Mesothelial cell of epicardium (in vitro differentiated cells): ENCODE measurements around the gene NFU1. TPM values are rescaled to one million over a fixed set of nuclear protein-coding genes. Genes with fewer than 3 reads are reported as not detected.

Source experiments
- DNase-seq, 2 experiments: peaks; one replicate each; pipeline ENCODE4 v3.0.0; 2021; ENCODE audit warnings: low spot score in 2 of 2; ENCODE audit not compliant: unreplicated experiment in 2 of 2
- H3K27ac Mint-ChIP-seq: 2 replicates; pipeline ENCODE4 v1.8.0; 2021; ENCODE audit warnings: mixed read lengths
- H3K27me3 Mint-ChIP-seq: 2 replicates; pipeline ENCODE4 v1.8.0; 2021; ENCODE audit warnings: low read depth, mixed read lengths
- H3K36me3 Mint-ChIP-seq: 2 replicates; pipeline ENCODE4 v1.8.0; 2021; ENCODE audit warnings: mixed read lengths
- H3K4me1 Mint-ChIP-seq: 2 replicates; pipeline ENCODE4 v1.8.0; 2021; ENCODE audit warnings: mixed read lengths
- H3K4me3 Mint-ChIP-seq: 2 replicates; pipeline ENCODE4 v1.8.0; 2021; ENCODE audit warnings: mild to moderate bottlenecking, moderate library complexity, mixed read lengths
- H3K9me3 Mint-ChIP-seq: 2 replicates; pipeline ENCODE4 v1.8.0; 2021; ENCODE audit warnings: mixed read lengths
- CTCF ChIP-seq: fragments of 200-600 bp; sonication (generic); IDR thresholded peaks from one replicate; pipeline ENCODE4 v1.5.0; 2021; ENCODE audit warnings: antibody characterized with exemption; ENCODE audit not compliant: unreplicated experiment
- total RNA-seq: library from RNA; stranded (reverse); gene quantifications from 3 replicates; pipeline ENCODE4 v1.2.1, GENCODE V29; 2021

NFU1 gene
- total RNA-seq, 1 donor from 2014 or later: 34.7 TPM

GRCh38 chr2:69375494-69376353, 61.5 kb downstream of the NFU1 start:
- Mint-ChIP-seq H3K9me3 (no peaks in the 10 kb centered on the region), H3K4me1 (peaks cover 4% of the 10 kb centered on the region), H3K27me3 (no peaks in the 10 kb centered on the region), H3K36me3 (peaks cover 22% of the 10 kb centered on the region), H3K27ac (no peak overlapping the region), H3K4me3 (no peak overlapping the region)
- TF ChIP-seq CTCF: peak; percentile 36
- no peak for DNase-seq

- no peak overlapping the region for H3K4me3 Mint-ChIP-seq
- peaks cover 35% of the 10 kb centered on the region for H3K36me3 Mint-ChIP-seq
- H3K9me3 Mint-ChIP-seq: no peaks in the 10 kb centered on the region
- no peaks in the 10 kb centered on the region for H3K27me3 Mint-ChIP-seq
- TF ChIP-seq CTCF: no peak
- H3K4me1 Mint-ChIP-seq: peaks cover 4% of the 10 kb centered on the region
- no peak overlapping the region for H3K27ac Mint-ChIP-seq
- DNase-seq: no peak
Measured at GRCh38 chr2:69372767-69373166, 64.5 kb downstream of the NFU1 start.

- DNase-seq: no peak
- TF ChIP-seq CTCF: no peak
- Mint-ChIP-seq H3K4me1 (no peaks in the 10 kb centered on the region), H3K27me3 (no peaks in the 10 kb centered on the region), H3K27ac (no peak overlapping the region), H3K36me3 (peaks cover 49% of the 10 kb centered on the region), H3K9me3 (no peaks in the 10 kb centered on the region), H3K4me3 (no peak overlapping the region)
Measured at GRCh38 chr2:69369802-69370201, 67.4 kb downstream of the NFU1 start.

GRCh38 chr2:69368588-69368987, 68.6 kb downstream of the NFU1 start:
- H3K36me3 Mint-ChIP-seq: peaks cover 49% of the 10 kb centered on the region

DNA sequence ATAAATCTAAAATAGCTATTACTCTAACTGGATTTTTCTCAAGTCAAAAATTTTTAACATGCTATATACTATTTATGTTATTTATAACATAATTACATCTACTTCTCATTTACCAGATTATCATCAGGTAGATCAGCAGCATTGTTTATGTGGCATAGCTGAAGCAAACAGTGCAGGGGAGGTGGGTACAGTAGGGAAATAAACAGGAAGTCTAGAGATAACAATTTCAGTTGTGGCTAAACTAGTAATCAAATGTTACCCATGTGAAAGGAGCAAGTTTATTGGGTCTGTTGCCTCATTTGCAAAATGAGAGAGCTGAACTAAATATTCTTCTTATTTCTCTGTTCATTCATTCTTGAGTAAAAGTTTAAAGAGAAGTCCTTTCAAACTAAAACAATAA, 77.9 kb downstream of the NFU1 start:
- Mint-ChIP-seq H3K4me3 (no peak overlapping the region), H3K36me3 (peaks cover 35% of the 10 kb centered on the region), H3K4me1 (no peaks in the 10 kb centered on the region), H3K27ac (no peak overlapping the region), H3K27me3 (no peaks in the 10 kb centered on the region), H3K9me3 (no peaks in the 10 kb centered on the region)
- no peak for TF ChIP-seq CTCF
- no peak for DNase-seq

More at GRCh38 chr2:69368588-69368987, 68.6 kb downstream of the NFU1 start:
- Mint-ChIP-seq H3K9me3 (no peaks in the 10 kb centered on the region), H3K27ac (no peak overlapping the region), H3K27me3 (no peaks in the 10 kb centered on the region), H3K4me3 (no peak overlapping the region), H3K4me1 (no peaks in the 10 kb centered on the region)
- no peak for TF ChIP-seq CTCF
- no peak for DNase-seq
